GM12878 (cell line): Measurements from ENCODE around the gene TBC1D30. TPM values are rescaled to one million over a fixed set of nuclear protein-coding genes. Genes with fewer than 3 reads are reported as not detected.

Experiments used
- ATAC-seq: fragments of 200-7000 bp; cut with Tn5 transposase; 3 replicates; pipeline ENCODE4 v1.9.1; 2020; ENCODE audit warnings: mild to moderate bottlenecking, moderate library complexity
- BruUV-seq: library from RNA; stranded (reverse); fragments of 400-500 nt; replicated peaks from 2 replicates; lab custom pipeline; 2021; lab: Mats Ljungman, UMichigan
- CTCF ChIA-PET: fragments of 300-600 bp; sonication (Branson Sonifier 250); formaldehyde crosslinking; extraction: SDS; loops from one replicate; lab custom pipeline; 2021; ENCODE audit warnings: inconsistent platforms; lab: Yijun Ruan, JAX
- POLR2A ChIA-PET: fragments of 350-600 bp; formaldehyde crosslinking; extraction: SDS; loops from one replicate; lab custom pipeline; 2021; ENCODE audit warnings: inconsistent platforms; lab: Charles Lee
- RAD21 ChIA-PET: fragments of 300-600 bp; sonication (Branson Sonifier 250); formaldehyde crosslinking; loops from one replicate; lab custom pipeline; 2023; ENCODE audit warnings: antibody characterized with exemption; ENCODE audit not compliant: unreplicated experiment; lab: Charles Lee
- SMC1A ChIA-PET: fragments of 300-600 bp; sonication (Branson Sonifier 250); formaldehyde crosslinking; loops from one replicate; lab custom pipeline; 2023; ENCODE audit not compliant: unreplicated experiment, uncharacterized antibody; lab: Charles Lee
- DNase-seq: peaks from one replicate; pipeline ENCODE4 v3.0.0-alpha.2; 2011; ENCODE audit warnings: low read depth, low spot score
- FAIRE-seq: peaks from 3 replicates; lab custom pipeline; 2011; peaks lifted over from hg19 to GRCh38; lab: Jason Lieb, UNC
- H2AFZ ChIP-seq: 2 replicates; pipeline ENCODE4 v1.6.0; 2011; ENCODE audit warnings: low read depth, low read length, control low read depth; ENCODE audit not compliant: control insufficient read depth
- H3K27ac ChIP-seq: 2 replicates; pipeline ENCODE4 v1.5.1; 2011; ENCODE audit warnings: control low read depth; ENCODE audit not compliant: control insufficient read depth, insufficient read depth
- H3K27me3 ChIP-seq, 2 experiments: replicated peaks in 1 of 2; 2 replicates each; pipeline versions ENCODE4 v1.6.0 to v1.6.1; 2011; ENCODE audit warnings: low read length in 1 of 2; ENCODE audit not compliant: control insufficient read depth in 2 of 2, insufficient read depth in 2 of 2
- H3K36me3 ChIP-seq, 2 experiments: 2 replicates each; pipeline ENCODE4 v1.5.1; 2011; ENCODE audit warnings: low read length in 1 of 2; ENCODE audit not compliant: control insufficient read depth in 2 of 2, insufficient read depth in 2 of 2
- H3K4me1 ChIP-seq: 2 replicates; pipeline ENCODE4 v1.6.1; 2011; ENCODE audit warnings: mild to moderate bottlenecking, low read length, moderate library complexity, mixed read lengths; ENCODE audit not compliant: control insufficient read depth, insufficient read depth
- H3K4me2 ChIP-seq: 2 replicates; pipeline ENCODE4 v1.6.0; 2011; ENCODE audit warnings: control low read depth; ENCODE audit not compliant: control insufficient read depth, insufficient read depth
- H3K4me3 ChIP-seq: fragments of 200-600 bp; sonication (generic); 2 replicates; pipeline ENCODE4 v1.5.1; 2016
- H3K79me2 ChIP-seq: 2 replicates; pipeline ENCODE4 v1.6.0; 2011; ENCODE audit warnings: low read length; ENCODE audit not compliant: control insufficient read depth, insufficient read depth
- H3K9ac ChIP-seq: 2 replicates; pipeline ENCODE4 v1.8.0; 2011; ENCODE audit warnings: low read length, control low read depth, mixed read lengths; ENCODE audit not compliant: control insufficient read depth, insufficient read depth
- H3K9me3 ChIP-seq: replicated peaks from 3 replicates; pipeline ENCODE4 v1.5.1; 2011; ENCODE audit warnings: mild to moderate bottlenecking, low read length; ENCODE audit not compliant: control insufficient read depth, insufficient read depth
- H4K20me1 ChIP-seq: 2 replicates; pipeline ENCODE4 v1.6.0; 2011; ENCODE audit not compliant: control insufficient read depth, insufficient read depth
- E2F8 ChIP-seq: fragments of 450-650 bp; IDR thresholded peaks from 2 replicates; pipeline ENCODE4 v1.6.1; 2018; ENCODE audit warnings: mild to moderate bottlenecking, low read depth, moderate library complexity; ENCODE audit not compliant: partially characterized antibody
- ESRRA ChIP-seq: IDR thresholded peaks from 2 replicates; pipeline ENCODE4 v1.6.1; 2012; ENCODE audit warnings: mild to moderate bottlenecking, low read length, improper control_type of control experiment
- ETV6 ChIP-seq, 2 experiments: fragments of 450-650 bp in 1 of 2; IDR thresholded peaks in 1 of 2; conservative IDR thresholded peaks in 1 of 2; 2 replicates each; pipeline ENCODE4 v1.6.1; 2014; ENCODE audit warnings: antibody characterized with exemption in 1 of 2, borderline replicate concordance in 1 of 2, low read depth in 1 of 2, mild to moderate bottlenecking in 1 of 2, moderate library complexity in 1 of 2
- RELB ChIP-seq: fragments of 450-650 bp; IDR thresholded peaks from 2 replicates; pipeline ENCODE4 v1.6.1; 2017; ENCODE audit warnings: low read depth, mild to moderate bottlenecking, moderate library complexity
- REST ChIP-seq: IDR thresholded peaks from 2 replicates; pipeline ENCODE4 v1.6.1; 2012; ENCODE audit warnings: mild to moderate bottlenecking, low read depth, low read length
- SREBF1 ChIP-seq: IDR thresholded peaks from 2 replicates; pipeline ENCODE4 v1.6.1; 2012; ENCODE audit warnings: mild to moderate bottlenecking, low read length
- SUPT20H ChIP-seq: IDR thresholded peaks from 2 replicates; pipeline ENCODE4 v1.6.1; 2011; ENCODE audit warnings: low read depth, mild to moderate bottlenecking, low read length, moderate library complexity, borderline replicate concordance; ENCODE audit not compliant: control insufficient read depth
- YBX1 ChIP-seq: fragments of 450-650 bp; IDR thresholded peaks from 2 replicates; pipeline ENCODE4 v1.6.1; 2016; ENCODE audit warnings: antibody characterized with exemption
- WGBS: methylation state at CpG from one replicate; pipeline ENCODE4 v1.1.6; 2016; ENCODE audit warnings: low lambda C conversion rate; ENCODE audit not compliant: insufficient replicate concordance, insufficient coverage; ENCODE audit errors: missing lambda C conversion rate; 5-methylcytosine and 5-hydroxymethylcytosine counted together
- in situ Hi-C: fragments of 300-500 bp; cut with MboI; formaldehyde crosslinking; loops from 9 replicates; pipeline ENCODE4 v1.14.3; 2018; ENCODE audit warnings: mixed read lengths
- intact Hi-C: fragments of 100-400 bp; cut with micrococcal nuclease; formaldehyde crosslinking; loops from one replicate; pipeline ENCODE4 v1.14.2; 2022; ENCODE audit not compliant: unreplicated experiment
- polyA plus RNA-seq, 11 experiments: library from polyadenylated mRNA; depleted of rRNA in 4 of 11; unstranded in 6 of 11; stranded (reverse) in 5 of 11; fragments of >200 nt; fragmentation: Nextera tagmentation in 4 of 11; fragmentation: Illumina TruSeq in 1 of 11; extraction: Ambion mirVana in 4 of 11; extraction: Trizol in 1 of 11; gene quantifications; 1 replicate in 1 of 11; 2 replicates in 10 of 11; pipeline versions ENCODE4 v1.2.1 to v1.2.3, GENCODE V29; 2011 to 2016; ENCODE audit warnings: inconsistent platforms in 2 of 11, missing spikeins in 2 of 11, low read depth in 1 of 11
- total RNA-seq, 4 experiments: library from RNA; depleted of rRNA in 3 of 4; stranded (reverse); fragments of >200 nt in 3 of 4; fragmentation: Illumina TruSeq in 1 of 4; extraction: Trizol in 1 of 4; gene quantifications; 2 replicates each; pipeline versions ENCODE4 v1.2.1 to v1.2.3, GENCODE V29; 2013 to 2021

Gene TBC1D30
- total and polyA plus RNA-seq, 10 of the 15 experiments (the other 5 are each of a cell fraction or from before 2014, with no cell fraction given): 1.2 to 23.3 (median 11.1) TPM

- no peak for DNase-seq
- ATAC-seq: no peak; the same call in 2 of the 3 replicates
- SMC1A ChIA-PET: interaction anchor here (0.6 to 1.6 kb wide), 2 partner anchors 10 to 110 kb away, joined by 3 to 6 read pairs; no protein-coding TSS in a partner anchor
- intact Hi-C loops (loop anchor here (10.0 kb wide), 1 partner anchor 235 kb away; no protein-coding TSS in a partner anchor), in situ Hi-C loops (no loop called here)
- H3K79me2 ChIP-seq: no peaks in the 10 kb centered on the region
- no peak for TF ChIP-seq E2F8
- no peak for TF ChIP-seq SUPT20H
- TF ChIP-seq ETV6 (conservative IDR thresholded peaks at IDR 0.05 in 1 of 2, IDR thresholded peaks at IDR 0.05 in 1 of 2; ENCODE audit: borderline replicate concordance in 1 of 2, low read depth in 1 of 2): no peak
- TF ChIP-seq SREBF1: no peak
- TF ChIP-seq YBX1: no peak
- no peak for TF ChIP-seq RELB
- TF ChIP-seq ESRRA: no peak
- TF ChIP-seq REST: no peak
- H4K20me1 ChIP-seq: no peaks in the 10 kb centered on the region
- FAIRE-seq: no peak
- peaks cover 2 to 12% of the 10 kb centered on the region in 2 experiments; a peak in 3 of 4 replicates for H3K27me3 ChIP-seq
- RAD21 ChIA-PET: interaction anchor here (0.9 kb wide), 1 partner anchor 82 kb away, joined by 5 read pairs; no protein-coding TSS in a partner anchor
- no peak overlapping the region; the same call in 1 of the 2 replicates for H3K9ac ChIP-seq
- POLR2A ChIA-PET: no interaction called here
- H3K27ac ChIP-seq: no peak overlapping the region
- CTCF ChIA-PET: no interaction called here
- BruUV-seq: no TSS peak
- peak overlapping the region; percentile 65 for H3K4me3 ChIP-seq
- no peaks in the 10 kb centered on the region for H3K36me3 ChIP-seq
- 26% methylated on average over 15 of the region's 15 CpGs for WGBS
- H3K9me3 ChIP-seq: no peaks in the 10 kb centered on the region; the same call in 2 of the 3 replicates
- H2AFZ ChIP-seq: peak overlapping the region; percentile 54
- H3K4me1 ChIP-seq: peaks cover 3% of the 10 kb centered on the region; the same call in 1 of the 2 replicates
- peak overlapping the region; percentile 96 for H3K4me2 ChIP-seq
These were observed 44.3 kb upstream of the TBC1D30 start for GRCh38 chr12:64780132-64780530.
